Measurements from ENCODE around the gene WDR88. TPM values are rescaled to one million over a fixed set of nuclear protein-coding genes. Genes with fewer than 3 reads are reported as not detected.

The WDR88 gene
- total RNA-seq, 1 experiment from 2014 or later = 0.20 TPM

DNA sequence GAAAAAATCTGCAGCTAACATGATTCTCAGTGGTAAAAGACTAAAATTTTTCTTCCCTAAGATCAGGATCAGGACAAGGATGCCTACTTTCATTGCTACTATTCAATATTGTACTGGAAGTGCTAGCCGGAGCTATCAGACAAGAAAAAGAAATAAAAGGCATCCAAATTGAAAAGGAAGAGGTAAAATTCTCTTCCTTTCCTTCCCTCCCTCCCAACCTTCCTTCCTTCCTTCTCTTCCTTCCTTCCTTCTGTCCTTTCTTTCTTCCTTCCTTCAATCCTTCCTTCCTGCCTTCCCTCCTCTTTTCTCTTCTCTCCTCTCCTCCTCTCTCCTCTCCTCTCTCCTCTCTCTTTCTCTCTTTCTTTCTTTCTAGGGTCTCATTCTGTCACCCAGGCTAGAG, 35.5 kb downstream of the WDR88 start:
- H3K4me3 Mint-ChIP-seq (ENCODE audit: unreplicated experiment) = no peak overlapping the region
- no TSS peak for BruUV-seq (replicated peaks)

GRCh38 chr19:33168528-33168927, 36.6 kb downstream of the WDR88 start:
- no TSS peak for BruUV-seq (replicated peaks)
- Histone ChIP-seq H3K4me1 (no peaks in the 10 kb centered on the region), H3K36me3 (ENCODE audit: control insufficient read depth, insufficient read depth, low read length) (no peaks in the 10 kb centered on the region; the same call in 1 of the 2 replicates), H3K4me3 (ENCODE audit: low read depth, low read length) (no peak overlapping the region), H3K27me3 (replicated peaks; ENCODE audit: control insufficient read depth, insufficient read depth, low read length) (no peaks in the 10 kb centered on the region), H3K9me3 (peaks cover 17% of the 10 kb centered on the region; the same call in 1 of the 2 replicates)
- DNase-seq = no peak
- no peak overlapping the region for H3K4me3 Mint-ChIP-seq (ENCODE audit: unreplicated experiment)
- no peaks in the 10 kb centered on the region for H3K4me1 Mint-ChIP-seq (ENCODE audit: low read depth, unreplicated experiment)
- TF ChIP-seq, protein P1, sequence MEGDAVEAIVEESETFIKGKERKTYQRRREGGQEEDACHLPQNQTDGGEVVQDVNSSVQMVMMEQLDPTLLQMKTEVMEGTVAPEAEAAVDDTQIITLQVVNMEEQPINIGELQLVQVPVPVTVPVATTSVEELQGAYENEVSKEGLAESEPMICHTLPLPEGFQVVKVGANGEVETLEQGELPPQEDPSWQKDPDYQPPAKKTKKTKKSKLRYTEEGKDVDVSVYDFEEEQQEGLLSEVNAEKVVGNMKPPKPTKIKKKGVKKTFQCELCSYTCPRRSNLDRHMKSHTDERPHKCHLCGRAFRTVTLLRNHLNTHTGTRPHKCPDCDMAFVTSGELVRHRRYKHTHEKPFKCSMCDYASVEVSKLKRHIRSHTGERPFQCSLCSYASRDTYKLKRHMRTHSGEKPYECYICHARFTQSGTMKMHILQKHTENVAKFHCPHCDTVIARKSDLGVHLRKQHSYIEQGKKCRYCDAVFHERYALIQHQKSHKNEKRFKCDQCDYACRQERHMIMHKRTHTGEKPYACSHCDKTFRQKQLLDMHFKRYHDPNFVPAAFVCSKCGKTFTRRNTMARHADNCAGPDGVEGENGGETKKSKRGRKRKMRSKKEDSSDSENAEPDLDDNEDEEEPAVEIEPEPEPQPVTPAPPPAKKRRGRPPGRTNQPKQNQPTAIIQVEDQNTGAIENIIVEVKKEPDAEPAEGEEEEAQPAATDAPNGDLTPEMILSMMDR (IDR thresholded peaks at IDR 0.05; ENCODE audit: insufficient read depth in 1 of 2, low read depth in 1 of 2, low read length in 1 of 2, severe bottlenecking in 1 of 2, unreplicated experiment in 1 of 2) = no peak
- CTCF ChIA-PET = no interaction called here
- peaks cover 24% of the 10 kb centered on the region for H3K9me3 Mint-ChIP-seq (ENCODE audit: unreplicated experiment)
- POLR2A ChIA-PET = interaction anchor here (0.7 kb wide), 1 partner anchor 850 kb away, joined by 3 read pairs; no protein-coding TSS in a partner anchor
- H3K36me3 Mint-ChIP-seq (ENCODE audit: insufficient read depth, unreplicated experiment) = peaks cover 4% of the 10 kb centered on the region
- H3K27me3 Mint-ChIP-seq (ENCODE audit: insufficient read depth, unreplicated experiment) = no peaks in the 10 kb centered on the region
- no peak overlapping the region for H3K27ac Mint-ChIP-seq (ENCODE audit: unreplicated experiment)
- intact Hi-C loops (cut with micrococcal nuclease; ENCODE audit: unreplicated experiment) = no loop called here

More for the DNA sequence above, 35.5 kb downstream of the WDR88 start:
- Histone ChIP-seq H3K9me3 (peaks cover 17% of the 10 kb centered on the region; the same call in 1 of the 2 replicates), H3K4me3 (ENCODE audit: low read depth, low read length) (no peak overlapping the region), H3K36me3 (ENCODE audit: control insufficient read depth, insufficient read depth, low read length) (no peaks in the 10 kb centered on the region), H3K27me3 (replicated peaks; ENCODE audit: control insufficient read depth, insufficient read depth, low read length) (no peaks in the 10 kb centered on the region), H3K4me1 (no peaks in the 10 kb centered on the region)
- intact Hi-C loops (cut with micrococcal nuclease; ENCODE audit: unreplicated experiment) = no loop called here
- no peaks in the 10 kb centered on the region for H3K27me3 Mint-ChIP-seq (ENCODE audit: insufficient read depth, unreplicated experiment)
- POLR2A ChIA-PET = no interaction called here
- no peak overlapping the region for H3K27ac Mint-ChIP-seq (ENCODE audit: unreplicated experiment)
- H3K4me1 Mint-ChIP-seq (ENCODE audit: low read depth, unreplicated experiment) = no peaks in the 10 kb centered on the region
- H3K36me3 Mint-ChIP-seq (ENCODE audit: insufficient read depth, unreplicated experiment) = peaks cover 4% of the 10 kb centered on the region
- TF ChIP-seq, protein P1 (IDR thresholded peaks at IDR 0.05; ENCODE audit: insufficient read depth in 1 of 2, low read depth in 1 of 2, low read length in 1 of 2, severe bottlenecking in 1 of 2, unreplicated experiment in 1 of 2) = no peak
- DNase-seq = no peak
- peaks cover 24% of the 10 kb centered on the region for H3K9me3 Mint-ChIP-seq (ENCODE audit: unreplicated experiment)
- CTCF ChIA-PET = no interaction called here

DNA sequence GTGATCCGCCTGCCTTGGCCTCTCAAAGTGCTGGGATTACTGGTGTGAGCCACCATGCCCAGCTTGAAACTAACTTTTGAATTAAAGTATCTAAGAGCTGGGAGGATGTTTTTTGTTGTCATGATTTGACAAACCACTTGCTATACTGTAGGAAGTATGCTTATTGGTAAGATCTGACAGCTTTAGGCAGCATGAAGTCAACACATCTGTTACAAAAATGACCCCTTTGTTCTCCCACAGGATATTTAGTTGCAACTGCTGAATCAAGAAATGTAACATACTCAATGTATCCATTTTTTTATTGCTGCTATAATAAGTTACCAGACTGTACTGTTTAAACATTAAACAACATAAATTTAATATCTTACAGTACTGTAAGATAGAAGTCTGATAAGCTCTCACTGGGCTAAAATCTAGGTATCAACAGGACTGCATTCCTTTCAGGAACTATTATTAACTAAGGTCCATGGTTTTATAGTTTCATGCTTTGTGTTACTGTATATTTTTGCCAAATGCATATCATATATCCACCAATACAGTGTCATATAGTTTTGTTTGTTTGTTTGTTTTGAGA, 39.4 kb downstream of the WDR88 start:
- Histone ChIP-seq H3K36me3 (ENCODE audit: control insufficient read depth, insufficient read depth, low read length) (no peaks in the 10 kb centered on the region; the same call in 1 of the 2 replicates), H3K27me3 (replicated peaks; ENCODE audit: control insufficient read depth, insufficient read depth, low read length) (no peaks in the 10 kb centered on the region), H3K4me3 (ENCODE audit: low read depth, low read length) (no peak overlapping the region), H3K4me1 (0 out of 2 replicates have a peak, but pooled peaks cover 5% of the 10 kb centered on the region), H3K9me3 (peaks cover 17% of the 10 kb centered on the region; the same call in 1 of the 2 replicates)
- DNase-seq = no peak
- no TSS peak for BruUV-seq (replicated peaks)
- Mint-ChIP-seq H3K36me3 (ENCODE audit: insufficient read depth, unreplicated experiment) (peaks cover 3% of the 10 kb centered on the region), H3K27me3 (ENCODE audit: insufficient read depth, unreplicated experiment) (no peaks in the 10 kb centered on the region), H3K4me1 (ENCODE audit: low read depth, unreplicated experiment) (no peaks in the 10 kb centered on the region), H3K4me3 (ENCODE audit: unreplicated experiment) (no peak overlapping the region), H3K27ac (ENCODE audit: unreplicated experiment) (no peak overlapping the region), H3K9me3 (ENCODE audit: unreplicated experiment) (peaks cover 24% of the 10 kb centered on the region)
- TF ChIP-seq, protein P1 (IDR thresholded peaks at IDR 0.05; ENCODE audit: insufficient read depth in 1 of 2, low read depth in 1 of 2, low read length in 1 of 2, severe bottlenecking in 1 of 2, unreplicated experiment in 1 of 2) = no peak
- CTCF ChIA-PET = interaction anchor here (0.5 to 1.4 kb wide), 2 partner anchors 12 to 13 kb away, joined by 3 read pairs; no protein-coding TSS in a partner anchor
- intact Hi-C loops (cut with micrococcal nuclease; ENCODE audit: unreplicated experiment) = no loop called here
- POLR2A ChIA-PET = no interaction called here

Data from Caco-2 (cell line).